OCI-LY1 (cell line): ENCODE results near the gene SPATS2L.

Experiments
- EZH2 ChIP-seq: fragments of 200-600 bp; sonication (generic), shearing (Covaris generic); IDR thresholded peaks from 2 replicates; pipeline ENCODE4 v1.8.0; 2017; ENCODE audit warnings: borderline replicate concordance, mixed run types, mild to moderate bottlenecking, antibody characterized with exemption, low read length, moderate library complexity, mixed read lengths
- TF ChIP-seq, protein P1 (sequence below): fragments of 200-600 bp; sonication (generic), shearing (Covaris generic); IDR thresholded peaks from 2 replicates; pipeline ENCODE4 v1.5.1; 2017; ENCODE audit warnings: mild to moderate bottlenecking, antibody characterized with exemption, low read length, moderate library complexity, mixed read lengths

DNA sequence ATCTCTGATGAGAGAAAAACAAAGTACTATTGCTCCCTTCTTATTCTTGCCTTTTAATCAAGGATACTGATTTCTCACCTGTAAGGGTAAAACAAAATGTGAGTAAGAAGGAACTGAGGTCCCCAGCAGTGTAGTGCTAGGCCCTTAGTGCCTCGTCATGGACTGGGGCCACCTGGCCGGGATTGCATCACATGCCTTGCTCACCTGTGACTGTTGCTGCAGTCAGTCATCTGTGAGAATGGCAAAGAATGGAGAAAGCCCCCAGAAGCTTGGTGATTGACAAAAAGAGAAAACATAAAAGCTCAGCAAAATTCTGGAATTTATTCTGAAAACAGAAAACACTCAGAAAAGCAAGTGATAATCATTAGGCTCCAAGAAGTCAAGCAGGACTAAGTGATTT lies 63.4 kb downstream of the SPATS2L start:
- TF ChIP-seq, protein P1, sequence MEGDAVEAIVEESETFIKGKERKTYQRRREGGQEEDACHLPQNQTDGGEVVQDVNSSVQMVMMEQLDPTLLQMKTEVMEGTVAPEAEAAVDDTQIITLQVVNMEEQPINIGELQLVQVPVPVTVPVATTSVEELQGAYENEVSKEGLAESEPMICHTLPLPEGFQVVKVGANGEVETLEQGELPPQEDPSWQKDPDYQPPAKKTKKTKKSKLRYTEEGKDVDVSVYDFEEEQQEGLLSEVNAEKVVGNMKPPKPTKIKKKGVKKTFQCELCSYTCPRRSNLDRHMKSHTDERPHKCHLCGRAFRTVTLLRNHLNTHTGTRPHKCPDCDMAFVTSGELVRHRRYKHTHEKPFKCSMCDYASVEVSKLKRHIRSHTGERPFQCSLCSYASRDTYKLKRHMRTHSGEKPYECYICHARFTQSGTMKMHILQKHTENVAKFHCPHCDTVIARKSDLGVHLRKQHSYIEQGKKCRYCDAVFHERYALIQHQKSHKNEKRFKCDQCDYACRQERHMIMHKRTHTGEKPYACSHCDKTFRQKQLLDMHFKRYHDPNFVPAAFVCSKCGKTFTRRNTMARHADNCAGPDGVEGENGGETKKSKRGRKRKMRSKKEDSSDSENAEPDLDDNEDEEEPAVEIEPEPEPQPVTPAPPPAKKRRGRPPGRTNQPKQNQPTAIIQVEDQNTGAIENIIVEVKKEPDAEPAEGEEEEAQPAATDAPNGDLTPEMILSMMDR = no peak
- TF ChIP-seq EZH2 = no peak
